ENCODE measurements around the gene NPBWR2.

NPBWR2 gene

DNA sequence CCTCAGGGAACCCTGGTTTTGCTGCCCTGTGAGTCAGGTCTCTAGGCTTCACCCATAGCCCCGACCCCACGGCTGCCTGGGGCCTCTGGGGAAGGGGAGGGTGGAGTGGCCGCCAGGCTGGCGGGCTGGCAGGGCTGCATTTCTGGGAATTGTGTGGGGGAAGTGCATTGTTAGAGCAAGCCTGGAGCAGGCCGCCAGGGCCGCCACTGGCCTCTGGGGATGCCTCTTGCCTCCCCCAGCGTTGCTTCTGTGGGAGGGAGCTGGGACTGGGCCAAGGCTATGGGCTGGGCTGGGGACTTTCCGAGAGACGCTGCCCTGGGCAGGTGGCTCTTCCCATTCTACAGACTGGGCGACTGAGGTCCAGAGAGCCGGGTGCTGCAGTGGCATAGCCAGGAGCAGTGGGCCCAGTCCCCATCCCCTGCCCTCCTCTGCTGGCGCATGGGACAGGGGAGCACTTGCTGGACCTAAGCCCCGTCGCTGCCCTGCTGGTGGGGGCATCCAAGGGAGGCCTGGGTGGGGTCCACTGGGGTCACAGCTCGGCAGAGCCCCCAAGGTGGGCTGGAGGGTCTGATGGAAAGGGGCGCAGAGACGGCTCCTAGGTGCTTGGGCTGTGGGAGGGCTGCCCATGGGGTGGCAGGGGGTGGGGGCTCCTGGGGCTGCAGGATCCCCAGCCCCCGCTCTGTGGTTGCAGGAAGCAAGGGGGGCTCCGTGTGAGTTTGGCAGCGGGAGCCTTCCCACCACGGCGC, 51.3 kb downstream of the NPBWR2 start:
- DNase-seq: no peak

DNA sequence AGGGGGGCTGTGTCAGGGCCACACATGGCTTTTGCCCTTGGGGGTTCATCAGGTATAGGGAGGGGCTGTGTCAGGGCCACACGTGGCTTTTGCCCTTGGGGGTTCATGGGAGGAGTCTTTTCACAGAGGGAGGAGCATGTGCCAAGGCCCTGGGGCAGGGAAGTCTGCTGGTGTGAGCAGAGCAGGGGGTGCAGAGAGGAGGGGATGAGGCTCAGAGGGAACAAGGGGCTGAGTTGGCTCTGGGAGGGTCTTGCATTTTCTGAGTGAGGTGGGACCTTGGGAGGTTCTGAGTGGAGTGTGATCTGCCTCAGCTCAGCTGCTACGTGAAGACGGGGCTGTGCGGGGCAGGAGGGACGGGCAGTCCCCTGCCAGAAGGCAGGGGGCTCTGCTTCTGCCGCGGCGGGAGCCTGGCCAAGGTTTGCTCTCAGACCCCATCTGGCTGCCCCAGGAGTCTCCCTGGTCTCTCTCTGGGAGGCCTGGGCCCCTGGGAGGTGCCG, 51.9 kb downstream of the NPBWR2 start:
- no peak for DNase-seq

DNA sequence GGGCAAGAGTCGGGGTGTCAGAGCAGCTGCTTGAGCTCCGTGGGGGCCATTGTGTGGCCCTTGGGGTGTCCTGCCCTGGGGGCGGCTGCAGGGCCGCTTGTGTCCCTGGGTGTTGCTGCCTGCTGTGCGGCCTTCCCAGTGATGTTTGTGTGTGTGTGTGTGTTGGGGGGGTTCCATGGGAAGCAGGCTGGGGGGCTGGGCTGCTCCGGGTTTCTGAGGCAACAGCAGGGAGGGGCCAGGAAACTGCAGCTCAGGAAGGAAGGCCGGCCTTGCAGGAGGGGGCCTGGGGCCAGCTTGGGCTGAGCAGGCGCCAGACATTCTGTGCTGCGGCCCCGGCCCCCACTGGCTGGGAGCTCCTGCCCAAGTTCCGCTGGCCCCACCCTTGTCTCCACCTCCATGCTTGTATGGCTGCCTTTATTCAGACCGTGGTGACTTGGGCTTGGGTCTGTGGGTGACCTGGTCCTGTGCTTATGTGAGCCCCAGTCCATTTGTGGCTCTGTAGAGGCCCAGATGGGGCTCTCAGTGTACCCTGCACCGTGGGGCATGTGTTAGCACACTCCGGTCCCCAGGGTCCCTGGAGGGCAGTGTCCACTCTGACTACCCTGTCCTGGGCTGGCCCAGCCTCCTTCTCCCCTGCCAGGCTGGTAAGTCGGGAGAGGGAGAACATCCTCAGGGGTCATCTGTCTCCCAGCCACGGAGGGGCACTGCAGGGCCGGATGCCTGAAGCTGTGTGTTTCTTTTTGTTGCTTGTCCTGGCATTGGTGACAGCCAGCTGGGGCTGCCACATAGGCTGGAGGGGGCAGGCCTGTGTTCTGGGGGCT, 53.3 kb downstream of the NPBWR2 start:
- DNase-seq: no peak
